K562 (cell line): ENCODE data around the gene AFAP1.

Source experiments
- SIN3B ChIP-seq: fragments of 450-650 bp; IDR thresholded peaks from 2 replicates; pipeline ENCODE4 v1.6.1; 2017; ENCODE audit warnings: low read depth, mild to moderate bottlenecking, moderate library complexity
- TF ChIP-seq, protein P1 (sequence below): sonication (generic); formaldehyde crosslinking; IDR thresholded peaks from 2 replicates; pipeline ENCODE4 v1.8.1; 2023; ENCODE audit warnings: mild to moderate bottlenecking, missing genetic modification reagents

DNA sequence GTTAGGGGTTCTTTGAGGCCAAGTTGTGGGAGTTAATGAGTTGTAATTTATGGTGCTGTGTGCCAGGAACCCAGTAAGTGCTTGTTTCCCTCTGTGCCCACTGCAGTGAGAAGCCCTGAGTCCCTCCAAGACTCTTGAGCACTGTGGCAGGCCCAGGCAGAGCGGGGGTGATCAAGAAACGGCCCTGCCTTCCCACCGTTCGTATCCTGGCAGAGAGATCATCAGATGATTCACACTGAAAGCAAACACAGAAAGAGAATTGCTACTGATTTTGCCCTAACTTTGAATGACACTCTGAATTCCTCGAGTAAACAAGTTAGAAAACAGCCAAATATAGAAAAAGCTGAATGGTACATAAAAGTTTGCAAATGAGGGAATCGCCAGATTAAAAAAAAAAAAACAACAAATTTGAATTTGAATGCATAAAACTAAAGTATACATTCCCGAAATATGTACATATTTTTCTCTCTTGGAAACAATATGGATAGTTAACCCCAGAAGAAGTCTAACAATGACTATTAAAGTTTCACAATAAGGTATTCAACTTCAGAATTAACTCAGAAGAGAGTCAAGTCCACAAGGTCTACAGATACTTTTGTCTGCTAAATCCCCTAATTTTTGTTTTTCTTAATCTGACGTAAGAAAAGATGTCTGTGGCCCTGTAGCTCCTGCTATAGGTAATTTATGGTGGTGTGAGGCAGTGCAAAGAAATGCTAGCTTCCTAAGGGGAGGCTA lies 71.8 kb downstream of the AFAP1 start:
- TF ChIP-seq SIN3B = no peak
- TF ChIP-seq, protein P1, sequence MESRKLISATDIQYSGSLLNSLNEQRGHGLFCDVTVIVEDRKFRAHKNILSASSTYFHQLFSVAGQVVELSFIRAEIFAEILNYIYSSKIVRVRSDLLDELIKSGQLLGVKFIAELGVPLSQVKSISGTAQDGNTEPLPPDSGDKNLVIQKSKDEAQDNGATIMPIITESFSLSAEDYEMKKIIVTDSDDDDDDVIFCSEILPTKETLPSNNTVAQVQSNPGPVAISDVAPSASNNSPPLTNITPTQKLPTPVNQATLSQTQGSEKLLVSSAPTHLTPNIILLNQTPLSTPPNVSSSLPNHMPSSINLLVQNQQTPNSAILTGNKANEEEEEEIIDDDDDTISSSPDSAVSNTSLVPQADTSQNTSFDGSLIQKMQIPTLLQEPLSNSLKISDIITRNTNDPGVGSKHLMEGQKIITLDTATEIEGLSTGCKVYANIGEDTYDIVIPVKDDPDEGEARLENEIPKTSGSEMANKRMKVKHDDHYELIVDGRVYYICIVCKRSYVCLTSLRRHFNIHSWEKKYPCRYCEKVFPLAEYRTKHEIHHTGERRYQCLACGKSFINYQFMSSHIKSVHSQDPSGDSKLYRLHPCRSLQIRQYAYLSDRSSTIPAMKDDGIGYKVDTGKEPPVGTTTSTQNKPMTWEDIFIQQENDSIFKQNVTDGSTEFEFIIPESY (CRISPR knock-in tag) = no peak
